GM18519 (cell line): ENCODE data around the gene ISL1.

Experiments
- ATAC-seq: cut with Tn5 transposase; IDR thresholded peaks from one replicate; pipeline ENCODE4 v1.9.1; 2021; ENCODE audit warnings: mild to moderate bottlenecking, moderate library complexity; ENCODE audit not compliant: unreplicated experiment, low FRiP score

The ISL1 gene

DNA sequence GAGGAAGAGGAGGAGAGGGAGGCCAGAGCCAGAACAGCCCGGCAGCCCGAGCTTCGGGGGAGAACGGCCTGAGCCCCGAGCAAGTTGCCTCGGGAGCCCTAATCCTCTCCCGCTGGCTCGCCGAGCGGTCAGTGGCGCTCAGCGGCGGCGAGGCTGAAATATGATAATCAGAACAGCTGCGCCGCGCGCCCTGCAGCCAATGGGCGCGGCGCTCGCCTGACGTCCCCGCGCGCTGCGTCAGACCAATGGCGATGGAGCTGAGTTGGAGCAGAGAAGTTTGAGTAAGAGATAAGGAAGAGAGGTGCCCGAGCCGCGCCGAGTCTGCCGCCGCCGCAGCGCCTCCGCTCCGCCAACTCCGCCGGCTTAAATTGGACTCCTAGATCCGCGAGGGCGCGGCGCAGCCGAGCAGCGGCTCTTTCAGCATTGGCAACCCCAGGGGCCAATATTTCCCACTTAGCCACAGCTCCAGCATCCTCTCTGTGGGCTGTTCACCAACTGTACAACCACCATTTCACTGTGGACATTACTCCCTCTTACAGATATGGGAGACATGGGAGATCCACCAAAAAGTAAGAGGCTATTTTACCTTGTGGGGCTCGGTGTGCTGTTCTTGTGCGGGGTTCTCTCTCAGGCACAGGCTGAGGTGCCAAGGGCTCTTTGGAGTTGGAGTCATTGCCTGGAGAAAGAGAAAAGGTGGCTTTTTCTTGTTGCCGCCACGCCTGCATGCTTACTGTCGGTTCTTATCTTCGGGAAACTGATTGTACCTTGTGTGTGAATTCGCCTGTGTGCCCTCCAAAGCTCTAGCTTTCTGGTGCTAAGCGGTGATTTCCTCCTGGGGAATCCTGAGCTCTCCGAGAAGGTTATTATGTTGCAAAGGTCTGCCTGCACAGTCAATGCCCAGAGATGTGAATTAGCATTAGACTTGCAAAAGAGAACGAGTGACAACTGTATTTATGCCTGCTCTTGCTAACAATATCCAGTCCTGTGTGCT, at the start of gene ISL1:
Gene ISL1 (plus strand): TSS at position 318 of the 991 bp plus-strand sequence. CDS start 224 bp downstream, at position 542.
- ATAC-seq, result no peak

- ATAC-seq, result no peak
These were observed 46.4 kb upstream of the ISL1 start for GRCh38 chr5:51336878-51337277.

- no peak for ATAC-seq
These were observed 38.1 kb upstream of the ISL1 start for GRCh38 chr5:51345106-51345505.

- no peak for ATAC-seq
These were observed 36.1 kb upstream of the ISL1 start for GRCh38 chr5:51347157-51347556.

- no peak for ATAC-seq
These were observed 35.5 kb upstream of the ISL1 start for GRCh38 chr5:51347704-51348103.

DNA sequence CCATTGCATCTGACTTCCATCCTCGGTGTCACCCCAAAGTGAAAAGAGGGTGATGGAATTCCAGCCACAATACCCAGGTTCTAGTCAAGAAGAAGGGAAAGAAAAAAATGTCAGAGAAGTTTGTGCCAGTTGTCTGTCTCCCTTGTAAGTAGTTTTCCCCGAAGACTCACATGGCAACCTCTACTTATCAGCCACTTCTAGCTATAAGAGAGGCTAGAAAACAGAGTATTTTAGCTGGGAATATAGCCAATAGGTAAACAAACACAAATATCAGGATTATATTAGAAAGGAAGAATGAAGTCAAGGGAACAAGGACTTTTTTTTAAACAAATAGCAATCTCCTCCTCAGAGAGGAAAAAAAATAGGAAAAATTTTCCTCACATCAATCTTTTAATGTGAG, 12.2 kb upstream of the ISL1 start:
- no peak for ATAC-seq

GRCh38 chr5:51373880-51374523, 9.2 kb upstream of the ISL1 start:
- ATAC-seq, result no peak

- no peak for ATAC-seq
These were observed 8.2 kb upstream of the ISL1 start for GRCh38 chr5:51375084-51375483.

DNA sequence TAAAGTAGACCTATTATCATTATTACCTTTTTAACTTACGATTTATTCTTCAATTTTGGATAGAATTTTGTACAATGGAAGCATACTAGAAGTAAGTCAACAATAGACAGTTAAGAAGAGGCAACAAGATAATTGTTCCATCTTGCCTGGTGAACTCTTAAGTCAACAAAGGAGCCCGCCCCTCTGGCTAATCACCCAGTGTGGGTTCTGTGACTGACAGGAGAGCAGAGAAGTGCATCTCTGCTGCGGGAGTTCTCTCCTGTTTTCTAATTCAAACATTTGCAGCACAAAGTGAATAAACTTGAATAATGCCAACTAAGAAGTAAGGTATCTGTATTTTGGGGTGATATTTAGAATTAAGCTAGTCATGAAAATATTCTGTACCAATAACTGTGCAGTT, 6.7 kb upstream of the ISL1 start:
- ATAC-seq, result no peak

GRCh38 chr5:51377151-51378060, 5.8 kb upstream of the ISL1 start:
- ATAC-seq, result no peak

DNA sequence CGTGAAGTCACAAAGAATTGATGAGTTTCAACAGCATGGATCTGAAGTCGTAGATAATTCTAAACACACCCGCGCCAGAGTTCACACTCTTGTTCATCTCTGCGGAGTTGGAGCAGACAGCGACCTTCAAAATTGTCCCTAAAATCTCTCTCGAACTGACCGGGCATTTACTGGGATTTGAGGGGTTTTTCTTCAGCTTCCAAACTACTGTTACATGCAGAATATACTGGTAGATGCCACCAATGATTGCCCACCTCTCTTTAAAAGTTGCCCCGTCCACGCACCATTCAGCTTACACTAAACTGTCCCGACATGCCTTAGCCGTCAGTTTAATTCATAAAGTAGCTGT, 5.2 kb upstream of the ISL1 start:
- no peak for ATAC-seq

DNA sequence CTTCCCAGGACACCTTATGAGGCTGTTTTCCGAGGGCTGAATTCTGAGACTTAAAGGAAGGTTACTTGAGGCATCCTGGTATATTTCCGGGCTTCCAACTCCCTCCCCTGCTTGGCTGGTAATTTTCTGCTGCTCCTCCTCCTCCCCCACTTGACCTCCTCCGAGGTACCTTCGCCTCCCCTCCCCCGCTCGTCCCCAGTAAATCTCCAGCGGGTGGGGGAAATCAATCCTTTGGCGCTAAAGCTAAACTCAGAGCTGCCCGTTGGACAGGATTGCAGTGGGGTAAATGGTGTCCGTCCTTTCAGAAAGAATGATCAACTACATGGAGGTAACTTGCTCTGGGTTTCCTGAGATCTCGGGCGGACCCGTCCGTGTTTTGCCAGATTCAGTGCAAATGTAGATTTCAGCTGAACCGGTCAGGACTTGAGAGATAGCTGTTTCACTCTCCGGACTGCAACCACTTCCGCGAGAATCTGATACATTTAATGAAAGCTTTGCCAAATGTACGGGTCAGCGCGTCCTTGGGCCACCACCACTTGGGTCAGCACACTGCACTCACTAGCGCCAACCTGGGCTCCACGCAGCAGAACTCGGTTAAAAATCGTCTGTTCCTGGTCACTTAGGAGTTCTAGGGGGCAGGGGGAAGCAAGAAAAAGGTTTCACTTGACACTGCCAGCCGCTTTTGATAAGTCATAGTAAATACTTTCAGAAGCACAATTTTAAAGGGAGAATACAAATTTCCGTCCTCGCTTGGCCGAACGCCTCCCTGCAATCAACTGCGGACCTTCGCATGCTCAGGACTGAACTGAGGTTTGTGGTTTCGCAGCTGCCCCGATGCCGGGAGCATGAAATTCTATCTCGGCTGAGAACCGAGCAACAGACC, 4.6 kb upstream of the ISL1 start:
- no peak for ATAC-seq

GRCh38 chr5:51379331-51379700, 3.9 kb upstream of the ISL1 start:
- ATAC-seq, result no peak

DNA sequence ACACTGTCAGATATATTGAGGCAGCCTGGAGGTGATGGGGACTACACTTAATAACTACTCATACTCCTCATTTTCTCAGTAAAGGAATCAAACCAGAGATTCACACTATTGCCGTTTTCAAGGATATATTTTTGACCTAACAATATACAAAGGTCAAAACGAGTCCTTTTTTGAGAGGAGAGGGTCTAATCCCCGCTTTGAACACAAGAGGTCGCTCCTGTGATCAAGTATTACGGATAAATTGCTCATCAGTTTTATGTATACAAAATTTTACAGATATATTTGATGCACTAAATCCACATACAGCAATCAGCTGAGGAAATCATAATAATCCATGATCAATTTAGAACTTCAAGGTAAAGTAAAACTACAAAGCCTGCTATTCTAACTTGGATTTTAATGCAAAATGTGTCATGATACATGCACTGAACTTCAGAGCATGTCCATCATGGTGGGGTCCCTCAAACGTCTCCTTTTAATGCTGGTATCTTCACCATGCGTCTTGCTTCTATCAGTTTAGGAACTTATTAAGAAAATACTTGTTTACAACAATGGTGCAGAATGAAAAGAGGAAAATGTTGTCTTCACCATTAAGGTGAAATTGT, 2.5 kb upstream of the ISL1 start:
- ATAC-seq, result no peak

- no peak for ATAC-seq
These were observed 1.3 kb upstream of the ISL1 start for GRCh38 chr5:51381761-51382474.

DNA sequence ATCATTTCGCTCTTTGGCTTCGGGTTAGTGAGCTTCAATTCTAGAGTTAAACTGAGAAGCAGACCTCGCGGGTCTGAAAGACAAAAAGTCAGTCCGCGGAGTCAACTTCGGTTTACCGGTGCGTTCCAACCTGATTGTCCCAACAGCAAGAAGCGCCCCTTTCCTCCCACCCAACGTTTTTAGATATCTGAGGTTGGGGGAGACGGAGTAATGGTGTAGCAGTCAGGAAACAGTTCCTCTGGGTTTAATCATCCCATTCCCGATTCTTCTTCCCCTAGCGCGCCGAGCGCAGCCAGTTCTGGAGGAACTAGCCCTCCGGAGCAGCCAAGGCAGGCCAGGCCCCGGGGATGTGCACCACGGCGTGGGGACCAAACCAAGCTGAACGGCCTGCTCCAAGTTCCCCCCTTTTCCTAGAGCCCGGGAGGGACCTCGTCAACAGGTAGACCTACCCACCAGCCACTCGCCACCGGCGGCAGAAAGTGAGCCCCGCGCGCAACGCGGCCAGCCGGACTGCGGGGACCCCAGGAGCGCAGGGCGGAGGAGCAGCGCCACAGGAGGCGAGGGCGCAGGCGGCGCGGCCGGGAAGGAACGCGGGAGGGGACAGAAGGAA, 622 bp upstream of the ISL1 start:
- no peak for ATAC-seq

GRCh38 chr5:51384281-51384840, 1.1 kb downstream of the ISL1 start:
- no peak for ATAC-seq

- ATAC-seq, result no peak
These were observed 2.0 kb downstream of the ISL1 start for GRCh38 chr5:51385216-51385615.
